Measurements from ENCODE around the gene INPP5D. TPM values are rescaled to one million over a fixed set of nuclear protein-coding genes. Genes with fewer than 3 reads are reported as not detected.

Gene INPP5D
- total RNA-seq, 2 donors from 2014 or later = 0.66 to 3.0 TPM

- TF ChIP-seq CTCF (conservative IDR thresholded peaks at IDR 0.05) = no peak
- Mint-ChIP-seq H3K36me3 (ENCODE audit: low read depth) (no peaks in the 10 kb centered on the region), H3K4me1 (peaks cover 41% of the 10 kb centered on the region), H3K9me3 (peaks cover 2% of the 10 kb centered on the region), H3K4me3 (no peak overlapping the region), H3K27me3 (ENCODE audit: insufficient read depth) (peaks cover 11% of the 10 kb centered on the region), H3K27ac (peak overlapping the region; percentile 39)
- peaks cover 3% of the 10 kb centered on the region for H3K4me1 ChIP-seq (ENCODE audit: control insufficient read depth, insufficient read depth, low read length)
- no peak overlapping the region for H3K4me3 ChIP-seq (ENCODE audit: low read length)
- H3K36me3 ChIP-seq (ENCODE audit: control insufficient read depth, insufficient read depth, low read length) = no peaks in the 10 kb centered on the region
- no peaks in the 10 kb centered on the region for H3K27me3 ChIP-seq (ENCODE audit: control insufficient read depth, insufficient read depth, low read length, poor library complexity, severe bottlenecking)
- H3K27ac ChIP-seq (ENCODE audit: low read depth, low read length) = no peak overlapping the region
- WGBS, 2 experiments (ENCODE audit: insufficient coverage in 1 of 2, insufficient read length in 1 of 2) = 68 to 71% methylated on average over 6 to 7 of the region's 7 CpGs
- peaks cover 9% of the 10 kb centered on the region for H3K9me3 ChIP-seq (ENCODE audit: control insufficient read depth, low read length)
- no peak for DNase-seq
- no peak overlapping the region for H3K9ac ChIP-seq (ENCODE audit: extremely low read depth, low read length, poor library complexity, severe bottlenecking)
Measured at GRCh38 chr2:233140978-233141377, 80.8 kb downstream of the INPP5D start.

- H3K36me3 ChIP-seq (ENCODE audit: control insufficient read depth, insufficient read depth, low read length) = no peaks in the 10 kb centered on the region
- Mint-ChIP-seq H3K4me1 (peaks cover 41% of the 10 kb centered on the region), H3K4me3 (no peak overlapping the region), H3K36me3 (ENCODE audit: low read depth) (no peaks in the 10 kb centered on the region), H3K27ac (no peak overlapping the region), H3K27me3 (ENCODE audit: insufficient read depth) (peaks cover 14% of the 10 kb centered on the region), H3K9me3 (no peaks in the 10 kb centered on the region)
- H3K27ac ChIP-seq (ENCODE audit: low read depth, low read length) = no peak overlapping the region
- peaks cover under 1% of the 10 kb centered on the region for H3K9me3 ChIP-seq (ENCODE audit: control insufficient read depth, low read length)
- no peaks in the 10 kb centered on the region for H3K27me3 ChIP-seq (ENCODE audit: control insufficient read depth, insufficient read depth, low read length, poor library complexity, severe bottlenecking)
- no peak for DNase-seq
- peaks cover 3% of the 10 kb centered on the region for H3K4me1 ChIP-seq (ENCODE audit: control insufficient read depth, insufficient read depth, low read length)
- H3K9ac ChIP-seq (ENCODE audit: extremely low read depth, low read length, poor library complexity, severe bottlenecking) = no peak overlapping the region
- H3K4me3 ChIP-seq (ENCODE audit: low read length) = no peak overlapping the region
- WGBS, 2 experiments (ENCODE audit: insufficient coverage in 1 of 2, insufficient read length in 1 of 2) = 56 to 90% methylated on average over 4 of the region's 4 CpGs
- no peak for TF ChIP-seq CTCF (conservative IDR thresholded peaks at IDR 0.05)
Measured at GRCh38 chr2:233141901-233142300, 81.8 kb downstream of the INPP5D start.

GRCh38 chr2:233142355-233142897 is 82.3 kb downstream of the INPP5D start:
- no peaks in the 10 kb centered on the region for H3K9me3 Mint-ChIP-seq
- DNase-seq = no peak
- H3K4me1 Mint-ChIP-seq = peaks cover 41% of the 10 kb centered on the region
- no peak for TF ChIP-seq CTCF (conservative IDR thresholded peaks at IDR 0.05)
- no peak overlapping the region for H3K4me3 ChIP-seq (ENCODE audit: low read length)
- no peak overlapping the region for H3K27ac Mint-ChIP-seq
- H3K27me3 ChIP-seq (ENCODE audit: control insufficient read depth, insufficient read depth, low read length, poor library complexity, severe bottlenecking) = no peaks in the 10 kb centered on the region
- H3K27me3 Mint-ChIP-seq (ENCODE audit: insufficient read depth) = peaks cover 14% of the 10 kb centered on the region
- H3K4me1 ChIP-seq (ENCODE audit: control insufficient read depth, insufficient read depth, low read length) = peaks cover 3% of the 10 kb centered on the region
- H3K9ac ChIP-seq (ENCODE audit: extremely low read depth, low read length, poor library complexity, severe bottlenecking) = no peak overlapping the region
- no peak overlapping the region for H3K4me3 Mint-ChIP-seq
- no peak overlapping the region for H3K27ac ChIP-seq (ENCODE audit: low read depth, low read length)
- no peaks in the 10 kb centered on the region for H3K9me3 ChIP-seq (ENCODE audit: control insufficient read depth, low read length)
- H3K36me3 ChIP-seq (ENCODE audit: control insufficient read depth, insufficient read depth, low read length) = no peaks in the 10 kb centered on the region
- WGBS, 2 experiments (ENCODE audit: insufficient coverage in 1 of 2, insufficient read length in 1 of 2) = 82 to 92% methylated on average over 6 of the region's 6 CpGs
- H3K36me3 Mint-ChIP-seq (ENCODE audit: low read depth) = no peaks in the 10 kb centered on the region
